AG09319 (cell line): ENCODE data around the gene ADGRL3.
"Not testable (repeated sequence)": the region's sequence is repeated elsewhere in the genome, so short reads cannot be mapped to it uniquely, and the experiment has no call there.

Experiments
- DNase-seq: peaks from one replicate; pipeline ENCODE4 v3.0.0-alpha.2; 2010; ENCODE audit warnings: low read depth; ENCODE audit errors: extremely low read depth
- TF ChIP-seq, protein P1 (sequence below): IDR thresholded peaks from 2 replicates; pipeline ENCODE4 v1.5.1; 2011; ENCODE audit warnings: low read depth, mild to moderate bottlenecking, inconsistent platforms, low read length, moderate library complexity

ADGRL3 gene

DNA sequence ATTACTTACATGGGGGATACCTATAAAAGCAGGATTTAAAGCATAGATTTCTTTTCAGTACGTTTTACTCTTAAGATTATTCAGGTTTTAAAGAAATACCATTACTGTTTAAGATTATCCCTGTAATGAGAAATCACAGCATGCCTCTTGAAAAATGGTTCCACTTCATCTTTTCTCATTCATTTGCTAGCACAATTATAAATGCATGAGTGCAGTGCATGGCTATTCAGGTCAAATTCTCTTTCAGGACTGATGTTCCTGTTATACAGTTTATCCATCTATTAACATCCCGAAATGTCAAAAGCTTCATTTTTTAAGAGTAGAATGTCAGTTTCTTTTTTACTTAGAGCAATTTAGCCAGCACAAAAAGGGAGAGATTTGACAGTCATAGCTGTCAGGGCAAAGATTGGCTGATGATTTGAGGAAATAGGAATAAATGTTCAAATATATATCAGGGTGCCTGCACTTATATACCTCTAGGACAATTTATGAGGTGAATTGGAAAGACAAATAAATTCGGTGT lies 135.2 kb downstream of the ADGRL3 start:
- TF ChIP-seq, protein P1, sequence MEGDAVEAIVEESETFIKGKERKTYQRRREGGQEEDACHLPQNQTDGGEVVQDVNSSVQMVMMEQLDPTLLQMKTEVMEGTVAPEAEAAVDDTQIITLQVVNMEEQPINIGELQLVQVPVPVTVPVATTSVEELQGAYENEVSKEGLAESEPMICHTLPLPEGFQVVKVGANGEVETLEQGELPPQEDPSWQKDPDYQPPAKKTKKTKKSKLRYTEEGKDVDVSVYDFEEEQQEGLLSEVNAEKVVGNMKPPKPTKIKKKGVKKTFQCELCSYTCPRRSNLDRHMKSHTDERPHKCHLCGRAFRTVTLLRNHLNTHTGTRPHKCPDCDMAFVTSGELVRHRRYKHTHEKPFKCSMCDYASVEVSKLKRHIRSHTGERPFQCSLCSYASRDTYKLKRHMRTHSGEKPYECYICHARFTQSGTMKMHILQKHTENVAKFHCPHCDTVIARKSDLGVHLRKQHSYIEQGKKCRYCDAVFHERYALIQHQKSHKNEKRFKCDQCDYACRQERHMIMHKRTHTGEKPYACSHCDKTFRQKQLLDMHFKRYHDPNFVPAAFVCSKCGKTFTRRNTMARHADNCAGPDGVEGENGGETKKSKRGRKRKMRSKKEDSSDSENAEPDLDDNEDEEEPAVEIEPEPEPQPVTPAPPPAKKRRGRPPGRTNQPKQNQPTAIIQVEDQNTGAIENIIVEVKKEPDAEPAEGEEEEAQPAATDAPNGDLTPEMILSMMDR = no peak

DNA sequence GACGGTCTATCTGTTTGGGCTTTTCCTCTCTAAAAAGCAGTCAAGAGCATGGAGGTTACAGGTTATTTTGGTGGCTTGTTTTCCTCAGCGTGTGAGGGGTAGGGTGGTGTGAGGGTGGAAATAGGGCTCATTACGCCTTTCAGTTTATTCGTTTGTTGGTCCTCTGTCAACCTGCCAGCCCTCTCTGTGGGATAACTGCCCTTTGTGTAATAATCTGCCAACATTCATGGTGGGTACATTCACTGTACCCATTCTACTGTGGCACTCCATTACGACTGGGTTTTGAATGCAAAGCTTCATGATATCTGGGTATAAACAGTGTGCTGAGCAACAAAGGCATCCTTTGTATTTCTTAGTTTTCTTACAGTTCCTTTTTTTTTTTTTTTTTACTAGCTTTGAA lies 136.4 kb downstream of the ADGRL3 start:
- DNase-seq = no peak
- TF ChIP-seq, protein P1 = no peak

More for the DNA sequence above, 135.2 kb downstream of the ADGRL3 start:
- no peak for DNase-seq

DNA sequence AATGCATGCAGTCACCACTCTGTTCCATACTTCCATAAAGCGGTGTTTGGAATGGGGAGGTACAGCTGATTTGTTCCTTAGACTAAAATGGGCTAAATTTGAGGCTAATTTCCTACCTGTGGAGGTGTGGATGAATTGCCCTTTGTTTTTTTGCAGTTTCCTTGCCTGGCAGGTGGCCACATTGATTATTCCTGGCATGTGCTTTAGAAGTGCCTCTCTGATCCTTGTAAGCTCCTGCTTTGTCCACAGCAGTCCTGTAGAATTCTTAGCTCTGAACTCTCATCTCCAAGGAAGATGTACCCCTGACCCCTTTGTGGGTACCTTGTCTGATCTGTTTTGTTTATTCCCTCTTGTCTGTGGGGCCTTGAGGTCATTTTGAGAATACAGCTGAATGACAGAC lies 136.8 kb downstream of the ADGRL3 start:
- TF ChIP-seq, protein P1 = no peak
- DNase-seq = no peak

DNA sequence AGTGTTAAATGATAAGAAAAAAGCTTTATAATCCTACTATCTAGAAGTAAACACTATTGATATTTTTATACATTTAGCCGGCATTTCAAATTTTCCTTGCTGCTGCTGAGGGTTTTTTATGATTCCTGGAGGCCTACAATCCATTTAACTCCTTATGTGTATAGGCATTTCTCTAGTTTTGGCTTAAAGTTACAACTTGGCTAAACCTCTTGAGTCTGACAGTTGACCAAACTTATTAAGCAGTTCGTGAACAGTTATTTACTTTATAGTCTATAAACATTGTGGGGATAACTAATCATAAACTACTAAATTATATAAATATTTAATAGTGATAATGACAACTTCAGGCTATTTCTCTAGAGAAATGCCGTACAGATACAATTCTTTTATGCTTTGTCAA lies 141.9 kb downstream of the ADGRL3 start:
- TF ChIP-seq, protein P1 = no peak

DNA sequence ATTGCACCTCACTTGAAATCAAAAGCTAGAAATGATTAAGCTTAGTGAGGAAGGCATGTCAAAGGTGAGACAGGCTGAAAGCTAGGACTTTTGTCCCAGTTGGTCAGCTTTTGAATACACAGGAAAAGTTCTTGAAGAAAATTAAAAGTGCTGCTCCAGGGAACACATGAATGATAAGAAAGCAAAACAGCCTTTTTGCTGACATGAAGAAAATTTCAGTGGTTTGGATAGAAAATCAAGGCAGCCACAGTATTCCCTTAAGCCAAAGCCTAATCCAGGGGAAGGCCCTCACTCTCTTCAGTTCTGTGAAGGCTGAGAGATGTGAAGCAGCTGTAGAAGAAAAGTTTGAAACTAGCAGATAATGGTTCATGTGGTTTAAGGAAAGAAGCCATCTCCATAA lies 150.8 kb downstream of the ADGRL3 start:
- TF ChIP-seq, protein P1 = no peak
- DNase-seq = no peak

More for the DNA sequence above, 141.9 kb downstream of the ADGRL3 start:
- no peak for DNase-seq

DNA sequence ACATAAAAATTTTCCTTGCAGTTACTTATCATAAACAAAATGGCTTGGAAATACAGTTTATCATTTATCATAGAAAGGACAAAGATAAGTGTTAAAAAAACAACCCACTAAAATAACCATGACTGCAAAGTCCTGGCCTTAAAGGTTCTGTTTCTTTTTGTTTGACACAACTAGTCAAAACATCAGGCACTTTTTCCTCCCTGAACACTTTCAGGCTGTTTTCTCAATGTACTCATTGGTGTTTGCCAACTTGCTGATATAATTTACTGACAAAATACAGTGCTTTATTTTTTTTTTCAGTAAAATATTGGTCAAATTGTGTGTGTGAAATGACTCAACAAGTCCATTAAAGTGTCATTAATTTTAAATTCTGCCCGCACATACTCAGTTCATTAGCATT lies 156.6 kb downstream of the ADGRL3 start:
- TF ChIP-seq, protein P1 = no peak

DNA sequence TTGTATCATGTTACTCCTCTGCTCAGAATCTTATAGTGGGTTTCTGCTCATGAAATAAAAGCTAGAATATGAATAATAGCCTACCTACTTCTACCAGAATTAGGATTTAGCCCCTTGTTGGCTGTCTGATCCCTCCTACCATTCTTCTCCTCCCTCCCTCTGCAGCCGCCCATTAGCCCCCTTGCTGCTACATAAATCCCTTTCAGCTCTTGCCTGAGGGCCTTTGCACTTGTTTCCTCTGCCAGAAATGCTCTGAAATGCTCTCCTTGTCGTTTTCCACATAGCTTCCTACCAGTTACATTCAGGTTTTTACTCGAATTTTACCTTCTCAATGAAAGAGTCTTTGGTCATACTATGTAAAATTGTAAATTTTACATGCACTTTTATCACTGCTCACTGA lies 159.2 kb downstream of the ADGRL3 start:
- no peak for DNase-seq
- TF ChIP-seq, protein P1 = no peak

More for the DNA sequence above, 156.6 kb downstream of the ADGRL3 start:
- no peak for DNase-seq

DNA sequence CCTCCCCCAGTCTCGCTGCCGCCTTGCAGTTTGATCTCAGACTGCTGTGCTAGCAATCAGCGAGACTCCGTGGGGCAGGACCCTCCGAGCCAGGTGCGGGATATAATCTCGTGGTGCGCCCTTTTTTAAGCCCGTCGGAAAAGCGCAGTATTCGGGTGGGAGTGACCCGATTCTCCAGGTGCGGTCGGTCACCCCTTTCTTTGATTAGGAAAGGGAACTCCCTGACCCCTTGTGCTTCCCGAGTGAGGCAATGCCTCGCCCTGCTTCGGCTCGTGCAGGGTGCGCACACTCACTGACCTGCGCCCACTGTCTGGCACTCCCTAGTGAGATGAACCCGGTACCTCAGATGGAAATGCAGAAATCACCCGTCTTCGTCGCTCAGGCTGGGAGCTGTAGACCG lies 172.7 kb downstream of the ADGRL3 start:
- not testable (repeated sequence) for DNase-seq
